Endothelial cell of umbilical vein (primary cell): ENCODE results near the gene ARHGAP45.

Source experiments
- EZH2 ChIP-seq: IDR thresholded peaks from 2 replicates; pipeline ENCODE4 v1.6.1; 2012; ENCODE audit warnings: borderline replicate concordance, low read depth, mild to moderate bottlenecking, moderate library complexity, low read length, inconsistent platforms; ENCODE audit not compliant: severe bottlenecking
- JUN ChIP-seq: IDR thresholded peaks from 2 replicates; pipeline ENCODE4 v1.6.1; 2011; ENCODE audit warnings: borderline replicate concordance, low read depth; ENCODE audit not compliant: insufficient read length, insufficient read depth
- TF ChIP-seq, protein P1 (sequence below), 2 donors: IDR thresholded peaks; 1 replicate in 1 of 2; 2 replicates in 1 of 2; pipeline ENCODE4 v1.5.1; 2011; ENCODE audit warnings: low read length in 2 of 2, mild to moderate bottlenecking in 2 of 2, moderate library complexity in 2 of 2, control low read depth in 1 of 2, inconsistent platforms in 1 of 2, low read depth in 1 of 2; ENCODE audit not compliant: insufficient read depth in 1 of 2; ENCODE audit errors: extremely low read depth in 1 of 2

- TF ChIP-seq, protein P1, sequence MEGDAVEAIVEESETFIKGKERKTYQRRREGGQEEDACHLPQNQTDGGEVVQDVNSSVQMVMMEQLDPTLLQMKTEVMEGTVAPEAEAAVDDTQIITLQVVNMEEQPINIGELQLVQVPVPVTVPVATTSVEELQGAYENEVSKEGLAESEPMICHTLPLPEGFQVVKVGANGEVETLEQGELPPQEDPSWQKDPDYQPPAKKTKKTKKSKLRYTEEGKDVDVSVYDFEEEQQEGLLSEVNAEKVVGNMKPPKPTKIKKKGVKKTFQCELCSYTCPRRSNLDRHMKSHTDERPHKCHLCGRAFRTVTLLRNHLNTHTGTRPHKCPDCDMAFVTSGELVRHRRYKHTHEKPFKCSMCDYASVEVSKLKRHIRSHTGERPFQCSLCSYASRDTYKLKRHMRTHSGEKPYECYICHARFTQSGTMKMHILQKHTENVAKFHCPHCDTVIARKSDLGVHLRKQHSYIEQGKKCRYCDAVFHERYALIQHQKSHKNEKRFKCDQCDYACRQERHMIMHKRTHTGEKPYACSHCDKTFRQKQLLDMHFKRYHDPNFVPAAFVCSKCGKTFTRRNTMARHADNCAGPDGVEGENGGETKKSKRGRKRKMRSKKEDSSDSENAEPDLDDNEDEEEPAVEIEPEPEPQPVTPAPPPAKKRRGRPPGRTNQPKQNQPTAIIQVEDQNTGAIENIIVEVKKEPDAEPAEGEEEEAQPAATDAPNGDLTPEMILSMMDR (IDR thresholded peaks at IDR 0.05; ENCODE audit: extremely low read depth in 1 of 2, insufficient read depth in 1 of 2, low read depth in 1 of 2, low read length in 2 of 2) = no peak
- no peak for TF ChIP-seq EZH2
- TF ChIP-seq JUN = no peak
Measured at GRCh38 chr19:1108291-1109031, 41.5 kb downstream of the ARHGAP45 start.
